Ovary (tissue), 9 donors: ENCODE results near the gene TOM1L2. TPM values are rescaled to one million over a fixed set of nuclear protein-coding genes. Genes with fewer than 3 reads are reported as not detected.

Source experiments
- DNase-seq, 5 donors: peaks; one replicate each; pipeline ENCODE4 v3.0.0-alpha.2; 2019 to 2020
- H3K27ac ChIP-seq, 2 donors: fragments of 200-600 bp; one replicate each; pipeline versions ENCODE4 v1.5.1 to v1.8.0; 2019 to 2022
- H3K27me3 ChIP-seq: fragments of 200-600 bp; one replicate; pipeline ENCODE4 v1.8.0; 2022
- H3K36me3 ChIP-seq: fragments of 200-600 bp; sonication (generic); one replicate; pipeline ENCODE4 v1.5.1; 2019
- H3K4me1 ChIP-seq: one replicate; pipeline ENCODE4 v1.8.1; 2013; ENCODE audit warnings: mild to moderate bottlenecking, moderate library complexity; ENCODE audit not compliant: insufficient read depth
- H3K4me3 ChIP-seq: fragments of 200-600 bp; sonication (generic); one replicate; pipeline ENCODE4 v1.5.1; 2017
- H3K9me3 ChIP-seq, 2 donors: fragments of 200-600 bp in 1 of 2; sonication (generic) in 1 of 2; one replicate each; pipeline versions ENCODE4 v1.5.1 to v1.8.1; 2013 to 2019; ENCODE audit warnings: mild to moderate bottlenecking in 1 of 2, moderate library complexity in 1 of 2
- EP300 ChIP-seq: sonication (generic); formaldehyde crosslinking; IDR thresholded peaks from one replicate; pipeline ENCODE4 v1.6.1; 2017; ENCODE audit warnings: antibody characterized with exemption
- POLR2A ChIP-seq: fragments of 450-650 bp; IDR thresholded peaks from one replicate; pipeline ENCODE4 v1.6.1; 2017; ENCODE audit warnings: antibody characterized with exemption, mild to moderate bottlenecking, moderate library complexity
- WGBS, 3 donors: extraction: QIAGEN DNeasy Blood & Tissue Kit in 1 of 3; methylation state at CpG; one replicate each; pipeline versions ENCODE4 v1.1.5 to v1.1.7; 2013 to 2017; 5-methylcytosine and 5-hydroxymethylcytosine counted together
- intact Hi-C, 4 donors: fragments of 100-400 bp; cut with DNase I; formaldehyde crosslinking; loops; one replicate each; pipeline versions ENCODE4 v1.11.0 to v1.15.1; 2022 to 2023
- polyA plus RNA-seq, 2 donors: library from polyadenylated mRNA; stranded (reverse); fragments of 200-250 nt in 1 of 2; fragments of 350-450 nt in 1 of 2; fragmentation: Illumina TruSeq in 1 of 2; extraction: RNeasy Lipid Tissue Mini Kit (QIAGEN cat#74804) in 1 of 2; gene quantifications; one replicate each; pipeline ENCODE4 v1.2.3, GENCODE V29; 2013 to 2014
- total RNA-seq, 7 donors: library from RNA; depleted of rRNA in 2 of 7; stranded (reverse); fragments of >200 nt in 2 of 7; fragmentation: NEBNext Ultra II Directional in 3 of 7; extraction: Animal tissue kit (Norgen Biotek cat#: 25700) in 3 of 7; gene quantifications; one replicate each; pipeline versions ENCODE4 v1.1.0 to v1.2.4, GENCODE V29; 2016 to 2023
- TF ChIP-seq, protein P1 (sequence below), 3 donors: fragments of 450-650 bp in 2 of 3; fragments of 200-600 bp in 1 of 3; IDR thresholded peaks; one replicate each; pipeline versions ENCODE4 v1.5.1 to v1.8.0; 2016 to 2022; ENCODE audit warnings: antibody characterized with exemption in 3 of 3, mild to moderate bottlenecking in 1 of 3
- donor health status: DM: no; HTN: no; CAD: no; lungs with moderate emphysema.
- donor health status: DM: no; HTN: no; CAD: no.
- donor health status: Bipolar disorder and iron deficiency.
- donor health status: DM: yes; HTN: yes; CAD: no.
- donor health status: DM: no; HTN: no; CAD: no.
- donor health status: DM: yes; HTN: yes; CAD: no.

TOM1L2 gene
- total and polyA plus RNA-seq, 9 donors: 25.6 to 62.5 (median 45.9) TPM

DNA sequence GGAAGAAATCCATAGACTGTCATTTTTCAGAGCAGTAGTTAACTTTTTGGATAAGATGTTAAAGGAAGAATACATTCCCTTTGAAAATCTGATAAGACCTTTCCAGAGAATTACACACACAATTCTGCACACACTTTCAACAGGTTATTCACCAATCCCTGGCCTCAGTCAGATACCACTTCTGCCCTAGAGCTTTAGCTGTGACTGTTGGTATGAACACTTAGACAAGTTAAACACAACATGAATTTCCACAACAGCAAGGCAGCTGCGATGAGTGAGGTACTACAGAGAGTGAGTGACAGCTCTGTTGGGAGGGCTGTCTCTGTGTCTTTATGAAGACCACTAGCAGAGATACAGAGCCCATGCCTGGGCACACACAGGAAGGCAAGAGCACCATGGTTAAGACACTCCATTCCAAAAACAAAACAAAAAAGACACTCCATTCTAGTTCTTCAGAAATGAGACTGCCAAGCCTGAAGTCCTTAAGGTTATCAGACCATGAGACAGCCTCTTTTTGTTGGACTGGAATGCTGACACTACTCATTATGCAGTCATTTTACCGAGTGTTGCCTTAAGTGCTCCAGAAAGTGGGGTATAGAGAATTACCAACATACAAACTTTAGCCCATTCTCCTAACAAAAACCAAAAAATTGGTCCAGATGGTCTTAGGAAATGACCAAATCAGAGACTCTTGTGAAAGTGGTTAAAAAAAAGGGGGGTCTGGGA is 42.4 kb downstream of the TOM1L2 start:
- H3K27me3 ChIP-seq: no peaks in the 10 kb centered on the region
- DNase-seq: no peak
- 54 to 63% (median 58%) methylated on average over 2 of the region's 2 CpGs for WGBS, 3 donors
- H3K4me3 ChIP-seq: no peak overlapping the region
- intact Hi-C loops: loop anchor here in 1 of 4 donors (10.0 kb wide), 1 partner anchor 245 kb away; the partner anchor contains the start of gene RAI1
- H3K9me3 ChIP-seq: no peaks in the 10 kb centered on the region
- peaks cover 6% of the 10 kb centered on the region for H3K4me1 ChIP-seq
- no peaks in the 10 kb centered on the region for H3K36me3 ChIP-seq
- no peak overlapping the region for H3K27ac ChIP-seq
- TF ChIP-seq POLR2A: no peak
- TF ChIP-seq EP300: no peak
- TF ChIP-seq, protein P1, sequence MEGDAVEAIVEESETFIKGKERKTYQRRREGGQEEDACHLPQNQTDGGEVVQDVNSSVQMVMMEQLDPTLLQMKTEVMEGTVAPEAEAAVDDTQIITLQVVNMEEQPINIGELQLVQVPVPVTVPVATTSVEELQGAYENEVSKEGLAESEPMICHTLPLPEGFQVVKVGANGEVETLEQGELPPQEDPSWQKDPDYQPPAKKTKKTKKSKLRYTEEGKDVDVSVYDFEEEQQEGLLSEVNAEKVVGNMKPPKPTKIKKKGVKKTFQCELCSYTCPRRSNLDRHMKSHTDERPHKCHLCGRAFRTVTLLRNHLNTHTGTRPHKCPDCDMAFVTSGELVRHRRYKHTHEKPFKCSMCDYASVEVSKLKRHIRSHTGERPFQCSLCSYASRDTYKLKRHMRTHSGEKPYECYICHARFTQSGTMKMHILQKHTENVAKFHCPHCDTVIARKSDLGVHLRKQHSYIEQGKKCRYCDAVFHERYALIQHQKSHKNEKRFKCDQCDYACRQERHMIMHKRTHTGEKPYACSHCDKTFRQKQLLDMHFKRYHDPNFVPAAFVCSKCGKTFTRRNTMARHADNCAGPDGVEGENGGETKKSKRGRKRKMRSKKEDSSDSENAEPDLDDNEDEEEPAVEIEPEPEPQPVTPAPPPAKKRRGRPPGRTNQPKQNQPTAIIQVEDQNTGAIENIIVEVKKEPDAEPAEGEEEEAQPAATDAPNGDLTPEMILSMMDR (IDR thresholded peaks at IDR 0.05): no peak

DNA sequence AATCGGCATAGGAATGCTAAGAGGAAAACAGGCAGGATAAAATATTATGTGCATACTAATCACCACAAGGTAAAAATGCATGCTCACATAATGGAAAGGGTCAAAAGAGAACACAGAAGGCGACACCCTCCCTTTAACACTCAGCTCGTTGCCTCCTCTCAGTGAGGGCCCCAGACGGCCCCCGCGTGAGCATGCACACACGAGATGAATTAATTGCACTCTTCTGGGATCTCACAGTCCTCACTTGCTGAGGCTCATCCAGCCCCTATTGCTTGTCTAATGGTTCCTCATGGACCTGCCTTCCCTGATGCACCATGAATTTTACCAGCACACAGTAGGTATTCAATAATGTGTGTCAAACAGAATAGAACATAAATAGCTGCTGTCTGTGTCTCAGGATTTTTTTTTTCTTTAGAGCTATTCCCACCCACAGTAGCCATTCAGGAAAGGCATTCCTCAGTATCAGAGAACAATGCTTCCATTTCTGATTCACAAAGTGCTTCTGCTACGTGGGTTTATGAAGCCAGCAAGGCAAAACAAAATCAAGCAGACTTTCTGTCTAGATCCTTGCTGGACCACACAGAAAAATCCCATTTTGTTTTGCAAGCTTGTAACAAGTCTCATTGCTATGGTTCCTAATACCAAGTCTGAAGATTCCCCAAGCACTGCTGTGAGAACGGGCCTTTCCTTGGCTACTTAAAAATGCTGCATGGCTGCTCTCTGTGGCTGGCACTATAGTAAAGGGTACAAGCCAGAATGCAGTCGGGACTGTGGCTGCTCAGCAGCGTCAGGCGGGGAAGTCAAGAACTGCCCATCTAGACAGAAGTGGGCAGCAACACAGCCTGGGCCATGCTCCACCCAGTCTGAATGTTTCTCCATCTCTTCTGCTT is 43.6 kb downstream of the TOM1L2 start:
- Histone ChIP-seq H3K9me3 (no peaks in the 10 kb centered on the region), H3K36me3 (no peaks in the 10 kb centered on the region), H3K27me3 (no peaks in the 10 kb centered on the region), H3K27ac (no peak overlapping the region), H3K4me3 (no peak overlapping the region), H3K4me1 (peaks cover 6% of the 10 kb centered on the region)
- TF ChIP-seq POLR2A (no peak), EP300 (no peak)
- TF ChIP-seq, protein P1 (IDR thresholded peaks at IDR 0.05): no peak
- DNase-seq: no peak
- 59 to 74% (median 66%) methylated on average over 12 of the region's 12 CpGs for WGBS, 3 donors
- intact Hi-C loops: loop anchor here in 1 of 4 donors (10.0 kb wide), 1 partner anchor 244 kb away; the partner anchor contains the start of gene RAI1

DNA sequence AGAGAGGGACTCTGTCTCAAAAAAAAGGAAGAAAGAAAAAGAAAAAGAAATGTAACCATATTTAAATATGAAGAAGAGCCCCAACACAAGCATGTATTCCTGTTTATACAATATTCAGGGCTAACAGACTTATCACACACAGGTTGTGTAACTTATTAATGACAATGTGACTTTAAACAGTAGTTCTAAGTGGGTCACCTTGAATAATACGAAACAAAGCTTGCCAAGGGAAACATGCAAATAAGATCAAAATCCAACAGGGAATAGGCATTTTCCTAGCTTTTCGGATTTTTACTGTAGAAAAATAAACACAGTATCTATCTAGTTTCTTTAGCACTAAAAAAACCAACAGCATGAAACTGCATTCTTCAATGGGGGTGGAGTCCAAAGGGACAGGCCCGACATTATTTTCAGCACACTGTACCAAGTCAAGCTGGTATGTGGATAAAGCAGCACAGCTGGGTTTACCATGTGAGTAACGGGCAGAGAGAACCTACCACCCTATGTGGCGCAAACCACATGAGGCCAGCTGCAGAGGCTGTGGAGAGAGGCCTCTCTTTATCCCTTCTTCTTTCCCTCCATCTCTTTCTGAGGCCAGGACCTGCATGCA is 45.3 kb downstream of the TOM1L2 start:
- 52 to 59% (median 57%) methylated on average over 5 of the region's 5 CpGs for WGBS, 3 donors
- Histone ChIP-seq H3K9me3 (no peaks in the 10 kb centered on the region), H3K36me3 (no peaks in the 10 kb centered on the region), H3K27ac (no peak overlapping the region), H3K27me3 (no peaks in the 10 kb centered on the region), H3K4me3 (no peak overlapping the region), H3K4me1 (peaks cover 12% of the 10 kb centered on the region)
- no peak for DNase-seq
- intact Hi-C loops: loop anchor here in 1 of 4 donors (10.0 kb wide), 1 partner anchor 242 kb away; the partner anchor contains the start of gene RAI1
- TF ChIP-seq POLR2A: no peak

DNA sequence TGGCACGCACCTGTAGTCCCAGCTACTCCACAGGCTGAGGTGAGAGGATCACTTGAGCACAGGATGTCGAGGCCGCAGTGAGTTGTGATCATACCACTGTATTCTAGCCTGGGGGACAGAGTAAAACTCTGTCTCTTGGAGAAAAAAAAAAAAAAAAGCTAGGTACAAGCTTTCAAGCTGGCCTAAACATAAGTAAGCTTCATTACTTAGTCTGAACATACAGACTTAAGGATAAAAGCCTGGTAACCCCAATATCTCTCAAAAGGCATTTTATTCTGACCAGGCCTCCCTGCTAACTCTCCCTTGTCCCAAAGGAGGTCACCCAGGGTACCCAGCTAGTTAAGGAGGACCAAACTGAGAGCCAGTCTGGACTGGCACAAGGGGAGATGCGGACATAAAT is 46.2 kb downstream of the TOM1L2 start:
- Histone ChIP-seq H3K27me3 (no peaks in the 10 kb centered on the region), H3K4me3 (no peak overlapping the region), H3K36me3 (no peaks in the 10 kb centered on the region), H3K9me3 (no peaks in the 10 kb centered on the region), H3K27ac (no peak overlapping the region), H3K4me1 (peaks cover 16% of the 10 kb centered on the region)
- DNase-seq: no peak
- no peak for TF ChIP-seq EP300
- TF ChIP-seq, protein P1 (IDR thresholded peaks at IDR 0.05): no peak
- no peak for TF ChIP-seq POLR2A
- intact Hi-C loops: loop anchor here in 1 of 4 donors (10.0 kb wide), 1 partner anchor 241 kb away; the partner anchor contains the start of gene RAI1
- 72 to 97% (median 73%) methylated on average over 4 of the region's 4 CpGs for WGBS, 3 donors
